HG02938 (cell line): ENCODE results near the gene HSPA12A.
A peak's percentile ranks its signal among the peaks of the same experiment; 100 is the strongest.

Source experiments
- ATAC-seq: cut with Tn5 transposase; IDR thresholded peaks from one replicate; pipeline ENCODE4 v1.9.1; 2021; ENCODE audit warnings: mild to moderate bottlenecking, moderate library complexity; ENCODE audit not compliant: unreplicated experiment

Gene HSPA12A

DNA sequence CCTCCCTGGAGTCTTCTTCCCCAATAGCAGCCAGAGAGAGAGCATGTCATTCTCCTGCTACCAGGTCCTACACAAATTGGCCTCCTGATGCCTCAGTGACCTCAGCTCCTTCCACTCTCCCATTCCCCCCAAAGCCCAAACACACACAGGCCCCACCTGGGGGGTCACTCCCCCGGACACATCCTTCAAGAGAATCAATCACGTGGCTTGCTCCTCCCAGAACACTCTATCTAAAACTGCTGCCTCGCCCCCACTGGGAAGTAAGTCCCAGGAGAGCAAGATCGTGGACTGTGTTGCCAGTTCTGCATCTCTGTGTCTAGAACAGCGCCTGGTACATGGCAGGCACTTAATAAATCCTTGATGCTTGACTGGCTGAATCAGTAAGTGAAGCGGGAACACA lies 2.5 kb upstream of the HSPA12A start:
- ATAC-seq: no peak

- ATAC-seq: no peak
Measured at GRCh38 chr10:116744163-116744753, 1.9 kb upstream of the HSPA12A start.

DNA sequence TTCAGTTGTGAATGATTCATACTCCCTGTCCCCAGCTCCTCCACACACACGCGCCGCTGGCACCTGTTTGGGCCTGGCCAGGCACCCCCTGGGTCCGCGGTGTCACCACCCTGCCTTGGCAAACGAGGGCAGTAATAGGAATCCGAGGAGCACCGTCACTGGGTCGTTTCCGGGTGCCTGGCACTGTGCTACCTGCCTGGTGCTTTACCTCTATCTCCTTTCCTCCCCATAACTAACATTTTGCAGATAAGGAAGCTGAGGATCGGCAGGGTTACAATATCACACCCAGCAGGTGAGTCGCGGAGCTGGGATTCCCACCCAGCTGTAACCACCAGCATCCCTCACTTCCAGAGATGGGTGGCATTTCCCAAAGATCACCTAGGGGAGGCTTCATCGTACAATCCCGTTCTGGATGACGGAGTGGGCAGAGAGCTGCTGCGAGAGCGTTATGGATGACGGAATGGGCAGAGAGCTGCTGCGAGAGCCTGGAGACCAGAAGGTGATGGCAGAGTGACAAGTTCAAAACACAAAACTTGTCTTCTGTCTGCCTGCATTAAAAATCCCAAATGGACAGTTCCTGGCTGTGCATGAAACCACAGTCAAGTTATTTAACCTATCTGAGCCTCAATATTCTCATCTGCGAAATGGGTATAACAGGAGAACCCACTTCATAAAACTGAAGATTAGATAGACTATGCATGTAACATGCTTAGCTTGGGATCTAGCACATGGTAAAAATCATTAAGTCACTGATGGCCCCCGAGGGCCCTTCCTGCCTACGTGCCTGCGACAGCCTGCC lies 1.1 kb upstream of the HSPA12A start:
- ATAC-seq: no peak

DNA sequence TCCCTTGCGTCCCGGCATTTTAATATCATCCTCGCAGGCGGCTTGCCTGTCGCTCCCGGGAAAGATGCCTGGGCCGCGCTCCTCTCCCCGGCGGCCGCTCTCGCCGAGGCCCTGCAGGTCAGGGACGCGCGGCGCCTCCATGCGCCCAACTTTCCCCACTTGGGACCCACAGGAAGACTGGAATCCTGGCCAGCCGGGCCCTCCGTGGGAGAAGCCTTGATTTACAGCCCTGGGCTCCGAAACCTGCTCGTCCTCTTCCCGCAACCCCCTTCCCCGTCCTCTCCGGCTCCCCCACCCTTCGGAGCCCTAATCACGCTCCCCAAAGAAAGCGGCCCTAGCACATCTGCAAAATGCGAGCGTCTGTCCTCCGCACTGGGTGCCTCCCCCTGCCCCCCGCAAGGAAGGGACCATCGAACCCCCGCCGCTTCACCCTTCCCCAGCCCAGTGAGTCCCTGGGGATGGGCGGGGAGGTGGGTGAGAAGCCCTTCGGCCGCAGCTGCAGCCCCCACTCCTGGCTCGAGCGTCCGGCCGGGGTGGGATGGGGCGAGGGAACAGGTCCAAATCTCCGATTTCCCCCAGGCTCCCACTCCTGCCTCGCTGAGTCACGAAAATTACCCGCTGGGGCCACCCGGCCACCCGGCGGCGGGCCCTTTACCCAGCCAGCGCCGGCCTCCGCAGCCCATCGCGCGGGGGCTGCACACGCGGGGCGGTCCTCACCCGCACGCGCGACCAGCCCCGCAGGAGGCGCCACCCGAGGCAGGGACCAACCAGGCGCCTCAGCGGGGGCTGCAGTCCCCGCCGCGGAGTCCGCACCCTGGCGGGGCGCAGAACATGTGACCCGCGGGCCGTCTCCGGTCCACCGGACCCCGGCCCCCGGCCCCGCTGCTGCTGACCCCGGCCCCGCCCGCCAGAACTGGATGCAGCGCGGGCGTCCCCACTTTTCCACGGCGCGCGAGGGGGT lies 695 bp downstream of the HSPA12A start:
- peak; percentile 20 for ATAC-seq

- ATAC-seq: no peak
Measured at GRCh38 chr10:116740971-116741370, 1.4 kb downstream of the HSPA12A start.

DNA sequence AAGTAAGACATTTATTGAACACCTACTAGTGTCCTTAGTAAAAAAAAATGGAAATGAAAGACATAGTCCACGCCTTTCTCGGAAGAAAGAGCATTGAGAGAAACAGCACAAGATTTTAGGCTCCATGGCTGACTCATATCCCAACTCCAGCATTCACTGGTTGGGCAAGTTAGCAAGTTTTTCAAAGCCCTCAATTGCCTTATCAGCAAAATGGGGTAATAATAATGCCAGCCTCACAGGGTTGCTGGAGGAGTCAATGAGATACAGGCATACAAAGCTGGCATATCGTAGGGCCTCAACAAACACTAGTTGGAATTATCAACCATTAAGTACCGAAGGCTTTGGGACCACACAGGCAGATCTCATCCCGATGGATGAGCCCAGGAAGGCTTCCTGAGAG lies 4.0 kb downstream of the HSPA12A start:
- ATAC-seq: no peak

- ATAC-seq: no peak
Measured at GRCh38 chr10:116737627-116738327, 4.6 kb downstream of the HSPA12A start.

DNA sequence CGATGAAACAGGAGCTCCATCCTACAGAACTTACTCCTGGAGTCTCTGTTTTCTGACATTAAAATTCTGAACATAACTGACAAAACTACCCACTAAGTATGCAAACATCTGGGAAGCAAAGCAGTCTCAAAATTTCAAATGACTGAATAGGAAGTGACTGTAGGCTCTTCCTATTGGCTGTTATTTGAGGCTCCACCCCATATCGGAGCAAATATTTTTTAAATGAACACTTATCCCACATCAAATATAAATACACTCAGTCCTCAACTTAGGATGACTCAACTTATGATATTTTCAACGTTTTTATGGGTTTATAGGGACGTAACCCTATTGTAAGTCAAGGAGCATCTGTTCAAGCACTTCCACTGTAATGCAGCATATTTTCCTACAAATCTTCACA lies 8.8 kb downstream of the HSPA12A start:
- no peak for ATAC-seq

DNA sequence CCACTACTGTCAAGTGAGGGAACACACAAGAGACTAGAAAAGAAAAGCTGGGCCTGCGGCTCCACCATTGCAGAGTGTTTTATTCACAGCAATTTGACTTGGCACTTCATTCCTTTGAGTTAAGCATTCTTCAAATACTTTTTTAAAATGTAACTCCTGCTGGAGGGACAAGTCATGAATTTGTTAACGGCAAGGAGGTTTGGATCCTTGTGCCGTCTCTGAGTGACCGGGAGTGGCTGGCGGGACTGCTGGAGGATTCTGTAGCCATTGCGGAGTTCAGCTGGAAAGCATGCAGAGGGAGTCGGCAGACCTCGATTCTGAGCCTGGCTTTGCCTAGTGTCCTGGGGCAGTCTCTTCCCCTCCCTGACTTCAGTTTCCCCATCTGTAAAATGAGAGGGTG lies 9.8 kb downstream of the HSPA12A start:
- ATAC-seq: no peak

- ATAC-seq: no peak
Measured at GRCh38 chr10:116730464-116731260, 11.7 kb downstream of the HSPA12A start.

GRCh38 chr10:116729243-116729642 lies 13.1 kb downstream of the HSPA12A start:
- ATAC-seq: no peak

DNA sequence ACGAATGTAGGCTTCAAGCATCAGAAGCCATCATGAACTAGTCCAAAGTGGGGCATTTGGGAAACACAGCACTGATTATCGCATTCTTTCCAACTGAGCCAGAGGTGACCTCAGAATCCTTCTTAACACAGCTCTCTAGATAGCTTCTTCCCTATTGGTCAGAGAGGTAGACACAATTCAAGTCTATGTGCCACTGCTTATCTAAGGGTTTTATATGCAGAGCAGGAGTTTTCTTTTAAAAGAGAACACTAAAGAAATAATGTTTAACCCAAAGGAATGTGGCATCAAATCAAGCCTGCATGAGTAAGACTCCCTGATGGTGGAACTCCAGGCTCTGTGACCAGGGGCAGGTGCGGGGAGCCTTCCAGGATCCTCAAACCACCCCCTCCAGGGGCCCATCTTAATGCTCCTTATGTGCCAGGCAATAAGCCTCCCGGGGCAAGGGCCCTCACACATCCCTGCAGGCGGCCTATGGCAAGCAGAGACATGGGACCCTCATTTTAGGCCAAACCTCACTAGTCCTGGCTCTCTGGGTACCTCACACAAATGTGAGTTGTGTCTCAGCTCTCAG lies 13.8 kb downstream of the HSPA12A start:
- no peak for ATAC-seq

- ATAC-seq: no peak
Measured at GRCh38 chr10:116723428-116724281, 18.7 kb downstream of the HSPA12A start.

DNA sequence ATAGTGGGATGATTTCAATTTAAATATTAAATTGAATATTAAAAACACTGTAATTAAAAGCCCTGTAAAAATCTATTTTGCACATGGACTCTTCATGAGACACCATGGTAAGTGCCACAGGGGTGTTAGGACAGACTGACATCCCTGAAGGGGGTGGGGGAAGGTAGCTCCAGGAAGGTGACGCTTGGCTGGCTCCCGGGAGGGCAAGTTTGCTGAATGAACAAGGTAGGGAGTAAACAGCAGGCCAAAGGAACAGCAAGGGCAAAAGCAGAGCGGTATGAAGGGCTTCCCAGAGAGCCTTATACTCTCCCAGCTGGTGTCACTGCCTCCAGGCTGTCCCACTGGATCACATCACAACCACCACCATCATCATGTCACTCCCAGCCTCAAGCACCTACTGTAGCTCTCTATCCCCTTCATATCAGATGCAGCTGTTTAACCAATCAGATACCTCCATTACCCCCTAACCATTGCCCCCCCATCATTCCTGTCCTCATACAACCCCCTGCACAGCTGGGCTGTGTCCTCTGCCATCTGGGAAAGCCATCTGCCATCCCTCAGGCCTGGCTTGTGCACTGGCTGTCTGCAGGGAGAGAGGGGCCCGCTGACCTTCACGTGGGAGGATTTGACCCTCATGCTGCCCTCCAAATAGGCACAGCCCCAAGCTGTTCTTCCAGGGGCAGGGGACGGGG lies 19.5 kb downstream of the HSPA12A start:
- ATAC-seq: no peak

- no peak for ATAC-seq
Measured at GRCh38 chr10:116721547-116722392, 20.6 kb downstream of the HSPA12A start.

- ATAC-seq: no peak
Measured at GRCh38 chr10:116720668-116721546, 21.5 kb downstream of the HSPA12A start.
